Muscle layer of duodenum (tissue), 2 donors: ENCODE data around the gene CDS1.
"Not testable (repeated sequence)": the region's sequence is repeated elsewhere in the genome, so short reads cannot be mapped to it uniquely, and the experiment has no call there.

Experiments
- H3K27ac ChIP-seq: one replicate; pipeline ENCODE4 v1.7.0; 2013; ENCODE audit warnings: mild to moderate bottlenecking, low read length
- H3K27me3 ChIP-seq: one replicate; pipeline ENCODE4 v1.7.0; 2013; ENCODE audit warnings: low read depth, mild to moderate bottlenecking, control low read depth, low read length
- H3K36me3 ChIP-seq, 2 donors: one replicate each; pipeline ENCODE4 v1.7.0; 2013; ENCODE audit warnings: low read length in 2 of 2, control low read depth in 1 of 2, mild to moderate bottlenecking in 1 of 2; ENCODE audit not compliant: insufficient read depth in 2 of 2, control insufficient read depth in 1 of 2
- H3K4me1 ChIP-seq, 2 donors: one replicate each; pipeline ENCODE4 v1.7.0; 2013; ENCODE audit warnings: low read length in 2 of 2, mild to moderate bottlenecking in 2 of 2, control low read depth in 1 of 2, moderate library complexity in 1 of 2; ENCODE audit not compliant: insufficient read depth in 2 of 2, control insufficient read depth in 1 of 2
- H3K4me3 ChIP-seq, 2 donors: one replicate each; pipeline ENCODE4 v1.7.0; 2013; ENCODE audit warnings: low read length in 2 of 2, low read depth in 1 of 2, mild to moderate bottlenecking in 1 of 2
- H3K9me3 ChIP-seq, 2 donors: one replicate each; pipeline ENCODE4 v1.7.0; 2013; ENCODE audit warnings: low read length in 2 of 2, control low read depth in 1 of 2, mild to moderate bottlenecking in 1 of 2; ENCODE audit not compliant: control insufficient read depth in 1 of 2
- donor health status: healthy.

CDS1 gene

DNA sequence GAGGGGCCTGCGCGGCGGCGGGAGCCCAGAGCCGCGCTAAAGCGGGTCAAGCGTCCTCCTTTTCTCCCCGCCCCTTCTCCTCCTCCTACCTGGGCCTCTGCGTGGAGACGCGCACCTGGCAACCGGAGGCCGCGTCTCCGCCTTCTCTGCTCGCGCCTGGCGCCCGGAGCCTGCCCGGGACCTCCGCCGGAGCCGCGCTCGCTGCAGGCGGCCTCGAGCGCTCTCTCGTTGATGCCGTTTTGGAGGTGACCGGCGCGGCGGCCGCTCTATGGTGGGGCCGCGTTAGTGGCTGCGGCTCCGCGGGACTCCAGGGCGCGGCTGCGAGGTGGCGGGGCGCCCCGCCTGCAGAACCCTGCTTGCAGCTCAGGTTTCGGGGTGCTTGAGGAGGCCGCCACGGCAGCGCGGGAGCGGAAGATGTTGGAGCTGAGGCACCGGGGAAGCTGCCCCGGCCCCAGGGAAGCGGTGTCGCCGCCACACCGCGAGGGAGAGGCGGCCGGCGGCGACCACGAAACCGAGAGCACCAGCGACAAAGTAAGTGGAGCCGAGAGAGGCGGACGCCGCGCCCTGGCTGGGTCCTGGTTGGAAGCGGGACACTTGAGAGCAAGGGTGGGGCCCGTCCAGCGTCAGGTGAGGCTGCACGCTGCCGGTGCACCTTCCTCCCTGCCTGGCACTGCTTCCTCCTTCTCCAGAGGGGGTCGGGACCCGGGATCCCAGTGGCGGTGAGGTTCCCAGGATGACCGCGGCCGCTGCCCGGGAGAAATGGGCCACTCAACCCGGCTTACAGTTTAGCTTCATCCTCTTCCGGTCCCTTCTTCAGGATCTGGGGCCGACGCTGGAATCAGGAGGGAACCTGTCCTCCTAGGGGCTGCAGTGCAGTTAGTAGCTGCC is at the start of gene CDS1:
TSS of gene CDS1 (plus strand) at position 140 of the 888 bp plus-strand sequence. CDS start at position 415, 275 bp downstream.
- peak within 1 kb of the TSS; percentile 73 to 79 for H3K4me3 ChIP-seq
- peaks cover 0 to 6% of the 10 kb centered on the region in 2 donors for H3K4me1 ChIP-seq
- H3K9me3 ChIP-seq = no peaks in the 10 kb centered on the region
- peaks cover 15% of the 10 kb centered on the region for H3K27me3 ChIP-seq
- H3K36me3 ChIP-seq = no peaks in the 10 kb centered on the region
- H3K27ac ChIP-seq = peak within 1 kb of the TSS; percentile 72

DNA sequence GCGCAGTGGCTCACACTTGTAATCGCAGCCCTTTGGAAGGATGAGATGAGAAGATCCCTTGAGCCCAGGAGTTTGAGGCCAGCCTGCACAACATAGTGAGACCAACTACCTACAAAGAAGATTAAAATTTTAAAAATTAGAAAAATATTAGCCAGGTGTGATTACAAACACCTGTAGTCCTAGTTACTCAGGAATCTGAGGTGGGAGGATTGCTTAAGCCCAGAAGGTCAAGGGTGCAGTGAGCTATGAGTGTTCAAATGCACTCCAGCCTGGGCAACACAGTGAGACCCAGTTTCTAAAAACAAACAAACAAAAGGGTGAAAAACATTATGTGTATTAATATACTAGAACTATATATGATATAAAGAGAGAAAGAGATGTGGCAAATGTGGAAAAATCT is 47.0 kb upstream of the CDS1 start:
- Histone ChIP-seq H3K4me1 (no peaks in the 10 kb centered on the region), H3K27ac (no peak overlapping the region), H3K36me3 (no peaks in the 10 kb centered on the region), H3K27me3 (no peaks in the 10 kb centered on the region), H3K9me3 (no peaks in the 10 kb centered on the region), H3K4me3 (no peak overlapping the region)

GRCh38 chr4:84545093-84545492 is 37.8 kb upstream of the CDS1 start:
- no peak overlapping the region for H3K4me3 ChIP-seq
- no peaks in the 10 kb centered on the region for H3K36me3 ChIP-seq
- no peaks in the 10 kb centered on the region for H3K9me3 ChIP-seq
- H3K27me3 ChIP-seq = no peaks in the 10 kb centered on the region
- no peaks in the 10 kb centered on the region for H3K4me1 ChIP-seq
- H3K27ac ChIP-seq = no peak overlapping the region

DNA sequence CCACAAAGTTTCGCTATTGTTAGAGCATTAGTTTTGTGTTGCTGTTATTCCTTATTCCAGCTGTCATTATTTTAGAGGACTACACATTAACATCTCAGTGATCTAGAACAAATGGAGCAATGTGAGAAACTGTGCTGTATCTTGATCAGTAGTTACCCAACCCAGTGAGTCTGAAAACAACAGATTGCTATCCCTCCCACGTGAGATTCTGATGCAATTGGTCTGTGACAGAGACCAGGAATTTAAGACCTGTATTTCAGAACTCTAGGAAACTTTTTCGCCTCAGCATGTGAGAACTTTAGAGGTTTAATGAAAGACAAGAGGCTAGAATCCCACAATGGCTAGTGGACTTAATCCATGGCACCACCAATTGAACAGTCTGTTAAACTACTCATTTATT is 35.7 kb upstream of the CDS1 start:
- Histone ChIP-seq H3K9me3 (peaks cover 0 to 4% of the 10 kb centered on the region in 2 donors), H3K27me3 (no peaks in the 10 kb centered on the region), H3K4me1 (no peaks in the 10 kb centered on the region), H3K4me3 (no peak overlapping the region), H3K36me3 (no peaks in the 10 kb centered on the region), H3K27ac (no peak overlapping the region)

DNA sequence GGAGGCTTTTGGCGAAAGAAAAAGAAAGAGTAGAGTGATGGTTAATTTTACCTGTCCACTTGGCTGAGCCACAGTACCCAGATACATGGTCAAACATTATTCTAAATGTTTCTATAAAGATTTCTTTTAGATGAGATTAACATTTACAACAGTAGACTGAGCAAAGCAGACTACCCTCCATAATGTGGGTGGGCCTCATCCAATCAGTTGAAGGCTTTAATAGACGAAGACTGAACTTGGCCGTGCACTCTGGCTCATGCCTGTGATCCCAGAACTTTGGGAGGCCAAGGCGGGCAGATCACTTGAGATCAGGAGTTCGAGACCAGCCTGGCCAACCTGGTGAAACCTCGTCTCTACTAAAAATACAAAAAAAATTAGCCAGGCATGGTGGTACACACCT is 33.7 kb upstream of the CDS1 start:
- not testable (repeated sequence) for H3K27ac ChIP-seq, H3K4me3 ChIP-seq, H3K27me3 ChIP-seq, H3K9me3 ChIP-seq, H3K4me1 ChIP-seq, H3K36me3 ChIP-seq

- H3K27ac ChIP-seq = no peak overlapping the region
Measured at GRCh38 chr4:84562156-84562555, 20.8 kb upstream of the CDS1 start.

GRCh38 chr4:84563002-84563401 is 19.9 kb upstream of the CDS1 start:
- Histone ChIP-seq H3K9me3 (no peaks in the 10 kb centered on the region), H3K36me3 (no peaks in the 10 kb centered on the region), H3K4me1 (no peaks in the 10 kb centered on the region), H3K27ac (no peak overlapping the region), H3K27me3 (no peaks in the 10 kb centered on the region), H3K4me3 (no peak overlapping the region)

More at GRCh38 chr4:84562156-84562555, 20.8 kb upstream of the CDS1 start:
- Histone ChIP-seq H3K4me1 (no peaks in the 10 kb centered on the region), H3K4me3 (no peak overlapping the region), H3K9me3 (no peaks in the 10 kb centered on the region), H3K27me3 (no peaks in the 10 kb centered on the region), H3K36me3 (no peaks in the 10 kb centered on the region)

DNA sequence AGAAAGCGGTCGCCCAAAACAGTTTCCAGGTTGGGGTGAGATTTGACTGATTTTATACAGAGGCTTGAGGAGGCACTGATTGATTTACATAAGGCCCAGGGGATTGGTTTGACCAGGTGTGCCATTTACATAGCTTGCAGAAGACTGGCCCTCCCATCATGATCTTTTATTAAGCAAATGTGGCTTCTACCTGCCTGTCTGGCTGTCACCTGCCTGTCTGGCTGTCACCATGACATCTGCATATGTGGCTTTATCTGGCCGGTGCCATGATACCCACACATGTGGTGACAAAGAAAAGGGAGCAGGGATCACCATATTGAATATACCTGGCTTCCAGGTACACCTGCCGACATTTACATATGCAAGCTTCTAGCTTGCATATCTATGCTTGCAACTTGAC is 17.0 kb upstream of the CDS1 start:
- H3K27ac ChIP-seq = no peak overlapping the region
- no peaks in the 10 kb centered on the region for H3K9me3 ChIP-seq
- H3K27me3 ChIP-seq = no peaks in the 10 kb centered on the region
- H3K4me3 ChIP-seq = no peak overlapping the region
- no peaks in the 10 kb centered on the region for H3K36me3 ChIP-seq
- H3K4me1 ChIP-seq = no peaks in the 10 kb centered on the region

DNA sequence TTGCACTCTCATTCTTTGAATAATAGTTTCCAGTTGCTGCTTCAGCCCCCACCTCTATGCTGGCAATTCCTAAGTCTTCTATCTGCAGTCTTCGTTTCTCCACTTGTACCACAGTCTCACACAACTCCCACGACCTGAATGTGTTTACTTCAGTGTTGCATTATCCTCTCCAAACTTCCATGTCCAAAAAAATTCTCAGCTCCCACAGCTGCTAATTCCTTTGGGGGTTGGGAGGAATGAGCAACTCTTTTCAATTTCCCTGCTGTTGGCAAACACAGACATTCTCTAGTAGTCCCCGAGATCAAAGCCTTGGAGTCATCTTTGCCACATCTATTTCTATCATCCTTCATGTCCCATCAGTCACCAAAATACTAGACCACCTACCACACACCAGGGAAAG is 14.4 kb upstream of the CDS1 start:
- Histone ChIP-seq H3K27me3 (no peaks in the 10 kb centered on the region), H3K4me3 (no peak overlapping the region), H3K9me3 (no peaks in the 10 kb centered on the region), H3K27ac (no peak overlapping the region), H3K4me1 (no peaks in the 10 kb centered on the region), H3K36me3 (no peaks in the 10 kb centered on the region)

- no peaks in the 10 kb centered on the region for H3K9me3 ChIP-seq
- no peaks in the 10 kb centered on the region for H3K27me3 ChIP-seq
- H3K27ac ChIP-seq = no peak overlapping the region
- H3K36me3 ChIP-seq = no peaks in the 10 kb centered on the region
- H3K4me1 ChIP-seq = no peaks in the 10 kb centered on the region
- no peak overlapping the region for H3K4me3 ChIP-seq
Measured at GRCh38 chr4:84569009-84569408, 13.9 kb upstream of the CDS1 start.

DNA sequence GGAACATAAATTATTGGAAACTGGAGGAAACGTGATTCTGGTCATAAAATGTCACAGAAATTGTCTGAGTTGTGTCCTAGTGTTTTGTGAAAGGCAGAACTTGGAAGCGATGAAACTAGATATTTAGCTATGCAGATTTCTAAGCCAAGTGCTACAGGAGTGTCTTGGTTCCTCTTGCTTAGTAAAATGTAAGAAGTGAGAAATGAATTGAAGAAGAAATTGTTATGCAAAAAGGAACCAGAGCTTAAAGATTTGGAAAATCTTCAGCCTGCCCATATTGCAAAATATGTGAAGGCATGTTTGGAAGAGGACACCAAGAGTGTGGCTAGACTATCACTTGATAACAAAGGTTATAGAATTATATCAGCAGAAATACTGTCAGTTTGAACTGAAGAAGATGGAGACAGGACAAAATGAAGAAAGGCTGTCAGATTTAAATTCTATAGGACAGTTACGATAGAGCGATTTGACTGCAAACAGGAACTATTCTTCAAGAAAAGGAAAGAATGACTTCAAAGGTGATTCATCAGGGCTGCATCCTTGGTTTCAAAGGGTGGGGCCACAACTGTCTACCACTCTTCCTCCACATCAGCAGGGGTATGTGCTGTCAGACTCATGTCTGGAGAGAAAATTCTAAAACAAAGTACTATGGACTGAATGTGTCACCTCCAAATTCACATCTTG is 9.4 kb upstream of the CDS1 start:
- Histone ChIP-seq H3K4me1 (no peaks in the 10 kb centered on the region), H3K27me3 (no peaks in the 10 kb centered on the region), H3K27ac (no peak overlapping the region), H3K9me3 (no peaks in the 10 kb centered on the region), H3K36me3 (no peaks in the 10 kb centered on the region), H3K4me3 (no peak overlapping the region)
